ENCODE results near the gene AHRR. TPM values are rescaled to one million over a fixed set of nuclear protein-coding genes. Genes with fewer than 3 reads are reported as not detected.
"Not testable (repeated sequence)": the region's sequence is repeated elsewhere in the genome, so short reads cannot be mapped to it uniquely, and the experiment has no call there.

AHRR gene
- total RNA-seq, 1 donor from 2014 or later = 1.4 TPM

DNA sequence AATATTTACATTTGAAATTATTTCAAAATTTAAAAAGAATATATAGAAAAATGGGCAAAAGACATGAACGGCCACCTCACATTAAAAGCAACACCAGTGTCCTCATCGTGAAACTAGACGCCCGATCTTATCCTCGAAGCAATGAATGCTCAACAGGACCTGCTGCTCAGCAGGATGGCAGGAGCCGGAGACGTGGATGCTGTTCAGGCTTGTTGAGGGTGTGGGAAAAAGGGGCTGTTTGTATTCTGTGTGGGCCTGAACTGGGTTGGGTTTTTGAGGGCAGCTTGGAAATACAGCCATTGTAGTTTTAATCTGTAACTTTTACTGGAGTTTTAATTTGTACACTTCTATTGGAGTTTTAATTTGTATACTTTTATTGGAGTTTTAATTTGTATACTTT lies 141.8 kb downstream of the AHRR start:
- DNase-seq = no peak

DNA sequence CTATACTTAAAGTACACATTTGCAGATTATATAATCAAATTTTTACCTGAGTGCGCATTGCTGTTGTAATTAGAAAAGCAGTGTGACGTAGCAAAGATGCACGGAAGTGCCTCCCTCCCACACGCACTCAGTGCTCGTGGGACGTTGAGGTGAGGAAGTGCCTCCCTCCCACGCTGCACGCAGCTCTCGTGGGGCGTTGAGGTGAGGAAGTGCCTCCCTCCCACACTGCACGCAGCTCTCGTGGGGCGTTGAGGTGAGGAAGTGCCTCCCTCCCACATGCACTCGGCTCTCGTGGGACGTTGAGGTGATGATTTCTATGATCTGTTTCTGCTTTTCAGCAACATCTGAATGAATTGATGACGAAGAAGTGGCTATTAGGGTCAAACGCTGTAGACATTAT lies 142.4 kb downstream of the AHRR start:
- DNase-seq = no peak

DNA sequence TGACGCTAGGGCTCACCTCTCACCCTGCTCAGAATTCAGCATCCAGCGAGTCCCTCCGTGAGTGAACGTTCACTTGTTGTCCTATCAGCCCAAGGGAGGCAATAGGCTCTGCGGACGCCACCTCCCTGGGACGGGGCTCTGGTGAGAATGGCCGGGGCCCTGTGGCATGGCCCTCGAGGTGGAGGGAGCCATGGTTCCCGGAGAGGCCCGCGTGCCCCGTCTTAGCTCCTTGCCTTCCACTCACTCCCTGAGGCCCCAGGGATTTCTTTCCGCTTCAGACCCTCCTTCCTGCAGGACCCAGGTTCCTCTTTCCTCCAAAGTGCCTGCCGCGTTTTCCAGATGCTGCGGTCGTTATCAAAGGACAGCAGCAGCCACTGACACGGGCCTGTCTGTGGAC lies 142.9 kb downstream of the AHRR start:
- DNase-seq = no peak

GRCh38 chr5:464843-465590 lies 143.5 kb downstream of the AHRR start:
- no peak for DNase-seq

- no peak for DNase-seq
Observed at GRCh38 chr5:465591-466403, 144.3 kb downstream of the AHRR start.

DNA sequence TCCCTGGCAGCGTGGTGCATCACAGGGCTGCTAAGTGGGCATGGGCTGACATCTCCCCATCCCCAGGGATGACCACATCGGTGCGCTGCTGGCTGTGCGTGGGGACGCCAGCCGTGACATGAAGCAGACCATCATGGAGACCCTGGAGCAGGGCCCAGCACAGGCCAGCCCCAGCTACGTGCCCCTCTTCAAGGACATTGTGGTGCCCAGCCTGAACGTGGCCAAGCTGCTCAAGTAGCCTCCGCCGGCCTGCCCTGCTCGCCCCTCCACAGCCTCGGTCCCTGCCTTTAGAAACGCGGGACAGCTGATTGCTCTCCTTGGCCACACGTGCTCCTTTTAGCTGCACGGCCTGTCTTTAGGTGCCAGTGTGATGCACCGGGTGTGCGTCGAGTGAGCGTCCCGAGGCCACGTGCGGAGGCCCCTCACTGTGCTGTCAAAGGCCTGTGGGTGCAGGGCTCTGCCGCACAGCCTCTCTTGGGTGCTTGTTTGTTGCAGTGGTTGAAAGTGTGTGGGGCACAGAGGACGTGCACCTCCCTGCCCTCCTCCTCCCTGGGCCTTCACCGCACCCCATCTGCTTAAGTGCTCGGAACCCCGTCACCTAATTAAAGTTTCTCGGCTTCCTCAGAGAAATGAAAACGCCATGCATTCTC lies 145.3 kb downstream of the AHRR start:
- DNase-seq = no peak

- DNase-seq = no peak
Observed at GRCh38 chr5:468401-468800, 146.9 kb downstream of the AHRR start.

DNA sequence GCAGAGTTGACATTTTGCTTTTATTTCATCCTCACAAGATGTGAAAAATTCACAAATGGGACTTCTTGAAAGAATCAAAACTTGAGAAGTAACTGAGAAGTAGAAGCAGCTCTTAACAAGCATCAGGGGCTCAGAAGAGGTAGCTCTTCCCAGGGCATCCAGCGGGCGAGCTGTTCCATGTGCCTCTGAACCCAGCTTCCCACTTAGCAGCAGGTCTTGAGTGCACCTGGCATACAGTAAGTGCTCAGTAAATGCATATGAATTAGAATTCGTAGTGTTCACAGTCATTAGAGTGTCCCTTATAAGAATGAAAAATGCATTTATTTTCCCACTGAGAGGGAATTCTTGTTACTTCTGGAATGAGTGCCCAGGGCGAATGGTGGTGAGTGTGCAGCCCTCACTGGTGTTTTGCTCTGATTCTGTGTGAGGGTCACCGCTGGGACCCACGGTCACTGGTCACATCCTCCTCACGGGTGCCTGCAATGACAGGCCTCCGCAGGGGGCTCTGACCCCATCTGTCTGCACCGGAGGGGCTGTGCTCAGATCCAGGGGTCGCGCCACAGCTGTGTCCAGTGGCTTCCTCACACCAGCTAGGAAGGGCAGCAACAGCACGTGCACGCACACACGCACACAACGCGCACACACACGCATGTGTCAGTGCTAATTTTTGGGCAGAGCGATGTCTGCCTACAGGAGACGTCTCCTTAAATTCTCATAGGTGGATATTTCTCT lies 148.4 kb downstream of the AHRR start:
- DNase-seq = no peak

GRCh38 chr5:470961-471749 lies 149.6 kb downstream of the AHRR start:
- DNase-seq = no peak

GRCh38 chr5:471750-472058 lies 150.2 kb downstream of the AHRR start:
- DNase-seq = no peak

DNA sequence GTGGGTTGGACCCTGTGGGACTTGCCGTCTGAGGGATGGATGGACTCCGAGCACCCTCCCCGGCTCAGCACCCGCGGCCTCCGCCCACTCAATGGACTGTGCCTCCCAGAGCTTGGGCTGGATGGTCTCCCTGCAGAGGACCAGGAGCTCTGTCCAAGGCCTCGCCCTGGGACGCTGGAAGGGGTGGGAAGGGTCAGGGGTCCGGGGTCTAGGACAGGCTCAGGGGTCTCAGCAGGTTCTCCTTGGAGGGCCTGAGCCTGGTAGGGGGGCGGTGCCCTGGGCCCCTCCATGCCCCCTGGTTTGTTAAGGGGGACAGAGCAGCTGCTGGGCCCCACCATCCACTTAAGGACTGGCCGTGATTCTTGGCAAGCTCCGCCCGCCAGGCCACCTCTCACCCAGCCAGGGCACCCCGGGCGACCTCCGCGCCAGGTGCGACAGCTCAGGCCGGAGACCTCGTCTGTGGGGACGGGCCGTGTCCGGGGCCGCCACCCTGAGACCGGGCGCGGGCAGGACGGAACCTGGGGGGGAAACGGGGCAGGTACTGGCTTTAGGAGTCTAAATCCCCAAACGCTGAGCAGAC lies 150.7 kb downstream of the AHRR start:
- DNase-seq = no peak

GRCh38 chr5:472656-473550 lies 151.4 kb downstream of the AHRR start:
- DNase-seq = peak; percentile 77

- DNase-seq = no peak
Observed at GRCh38 chr5:473551-474192, 152.2 kb downstream of the AHRR start.

- not testable (repeated sequence) for DNase-seq
Observed at GRCh38 chr5:474232-474839, 152.8 kb downstream of the AHRR start.

DNA sequence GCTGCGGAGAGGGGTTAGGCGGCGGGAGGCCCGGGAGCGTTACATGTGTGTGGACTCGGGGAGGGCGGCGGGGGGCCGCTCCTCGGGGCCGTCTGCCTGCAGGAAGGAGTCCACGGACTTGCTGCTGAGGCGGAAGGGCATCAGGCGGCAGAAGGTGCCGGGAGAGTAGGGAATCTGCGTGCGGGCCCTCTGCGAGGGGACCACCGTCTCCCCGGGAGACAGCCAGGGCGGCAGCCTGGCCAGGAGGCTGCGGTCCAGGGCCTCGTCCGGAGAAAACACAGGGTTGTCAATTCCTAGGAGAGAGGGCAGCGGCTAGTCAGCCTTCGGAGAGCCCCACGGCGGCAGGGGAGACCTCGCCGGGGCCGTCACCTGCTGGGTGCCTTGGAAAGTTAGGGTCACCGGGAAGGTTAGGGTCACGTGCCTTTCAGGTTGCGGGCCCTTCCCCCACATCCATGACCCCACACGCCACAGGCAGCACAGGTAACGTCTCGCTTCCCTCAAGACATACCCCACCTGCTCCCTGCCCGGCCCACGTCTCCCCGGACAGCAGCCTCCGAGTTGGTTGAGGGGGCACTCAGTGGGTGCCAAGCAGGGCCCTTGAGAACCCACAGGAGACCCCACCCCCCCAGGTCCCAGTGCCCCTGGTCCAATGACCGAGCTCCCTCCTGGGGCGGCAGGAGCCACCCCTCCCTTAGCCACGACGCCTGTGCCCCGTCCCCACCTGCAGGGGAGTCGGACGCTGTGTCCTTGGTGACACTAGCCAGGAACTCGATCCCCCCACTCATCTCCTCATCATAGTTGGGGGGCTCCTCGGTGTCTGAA lies 153.5 kb downstream of the AHRR start:
- DNase-seq = no peak

DNA sequence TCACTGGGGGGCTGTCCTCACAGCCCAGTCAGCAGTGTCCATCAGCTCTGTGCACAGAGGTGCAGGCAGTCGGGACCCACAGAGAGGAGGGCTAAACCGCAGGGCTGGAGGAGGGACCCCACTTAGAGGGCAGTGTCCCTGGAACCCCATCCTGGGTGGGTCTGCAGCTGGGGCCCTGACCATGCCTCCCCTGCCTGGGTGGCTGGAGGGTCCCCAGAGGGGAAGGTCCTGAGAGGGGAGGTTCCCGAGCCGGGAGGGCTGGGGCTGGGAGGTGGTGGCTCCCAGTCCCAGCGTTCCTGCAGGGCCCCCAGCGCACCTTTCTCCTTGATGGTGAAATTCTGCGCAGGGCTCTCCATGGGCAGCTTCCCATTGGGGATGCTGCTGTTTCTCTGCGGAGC lies 154.2 kb downstream of the AHRR start:
- DNase-seq = no peak

DNA sequence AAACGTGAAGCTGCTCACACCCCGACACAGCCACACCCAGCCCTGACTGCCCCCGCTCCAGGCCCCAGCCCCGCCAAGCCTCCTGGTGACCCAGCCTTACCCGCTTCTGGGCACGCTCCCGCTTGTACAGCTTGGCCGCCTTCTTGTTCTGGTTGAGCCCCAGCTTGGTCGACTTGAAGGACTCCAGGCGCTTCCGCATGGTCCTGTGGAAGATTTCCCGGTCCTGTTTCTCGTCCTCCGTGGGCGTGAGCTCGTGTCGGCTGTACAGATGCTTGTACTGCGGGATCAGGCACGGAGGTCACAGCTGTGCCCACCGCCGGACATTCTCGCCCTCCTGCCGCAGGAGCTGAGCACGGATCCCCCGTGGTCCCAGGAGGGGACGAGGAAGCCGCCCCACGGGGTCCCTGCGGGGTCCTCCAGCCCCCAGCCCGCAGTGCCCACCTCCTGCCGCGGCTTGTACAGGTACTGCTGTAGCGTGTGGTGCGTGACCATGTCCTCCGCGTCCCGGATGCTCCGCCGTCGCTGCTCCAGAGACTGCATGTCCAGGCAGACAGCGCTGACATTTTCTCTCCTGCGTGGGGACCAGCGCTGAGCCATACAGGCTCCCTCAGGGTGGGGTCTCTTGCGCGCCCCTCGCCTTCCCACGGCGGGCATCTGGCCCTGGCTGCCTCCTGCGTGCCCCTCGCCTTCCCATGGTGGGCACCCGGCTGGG lies 154.7 kb downstream of the AHRR start:
- DNase-seq = no peak

DNA sequence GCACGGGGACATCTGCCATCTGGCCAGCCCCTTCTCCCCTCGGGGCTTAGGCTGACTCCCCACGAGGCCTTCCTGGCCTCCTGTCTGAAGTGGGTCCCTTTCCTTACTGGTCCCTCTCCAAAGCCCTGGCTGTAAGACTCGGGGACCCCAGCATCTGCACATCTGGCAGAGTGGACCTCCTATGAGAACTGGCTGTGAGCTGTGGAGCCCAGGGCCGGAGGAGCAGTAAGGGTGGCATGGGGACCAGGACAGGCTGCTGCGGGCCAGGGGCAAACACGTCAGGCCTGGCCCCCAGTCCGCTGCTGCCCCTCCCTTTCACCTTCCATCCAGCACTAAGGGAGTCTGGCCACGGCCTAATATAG lies 155.3 kb downstream of the AHRR start:
- no peak for DNase-seq

All from occipital lobe (tissue), 2 donors.